LNCAP (cell line): ENCODE data around the gene TTI1.

ENCODE experiments used
- TF ChIP-seq, protein P1 (sequence below): fragments of 450-650 bp; IDR thresholded peaks from 2 replicates; pipeline ENCODE4 v1.5.1; 2017; ENCODE audit warnings: mild to moderate bottlenecking

Gene TTI1

DNA sequence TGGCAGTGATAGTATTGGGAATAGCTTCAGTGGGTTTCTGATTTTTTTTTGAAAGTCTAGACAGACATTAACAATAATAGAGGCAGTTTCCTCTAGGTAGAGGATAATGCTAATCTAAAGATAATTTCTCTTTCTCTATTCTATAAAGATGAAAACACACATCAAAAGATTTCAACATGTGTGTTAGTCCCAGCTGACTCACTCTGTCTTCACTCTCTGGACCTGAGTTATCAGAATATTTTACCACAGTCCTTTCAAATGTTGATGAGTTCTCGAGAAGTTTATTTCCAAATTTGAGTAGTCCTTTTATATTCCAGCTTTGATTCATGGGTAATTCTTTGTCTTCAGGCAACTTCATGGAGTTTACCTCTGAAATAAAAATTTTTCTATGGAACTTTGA is 17.4 kb upstream of the TTI1 start:
- TF ChIP-seq, protein P1, sequence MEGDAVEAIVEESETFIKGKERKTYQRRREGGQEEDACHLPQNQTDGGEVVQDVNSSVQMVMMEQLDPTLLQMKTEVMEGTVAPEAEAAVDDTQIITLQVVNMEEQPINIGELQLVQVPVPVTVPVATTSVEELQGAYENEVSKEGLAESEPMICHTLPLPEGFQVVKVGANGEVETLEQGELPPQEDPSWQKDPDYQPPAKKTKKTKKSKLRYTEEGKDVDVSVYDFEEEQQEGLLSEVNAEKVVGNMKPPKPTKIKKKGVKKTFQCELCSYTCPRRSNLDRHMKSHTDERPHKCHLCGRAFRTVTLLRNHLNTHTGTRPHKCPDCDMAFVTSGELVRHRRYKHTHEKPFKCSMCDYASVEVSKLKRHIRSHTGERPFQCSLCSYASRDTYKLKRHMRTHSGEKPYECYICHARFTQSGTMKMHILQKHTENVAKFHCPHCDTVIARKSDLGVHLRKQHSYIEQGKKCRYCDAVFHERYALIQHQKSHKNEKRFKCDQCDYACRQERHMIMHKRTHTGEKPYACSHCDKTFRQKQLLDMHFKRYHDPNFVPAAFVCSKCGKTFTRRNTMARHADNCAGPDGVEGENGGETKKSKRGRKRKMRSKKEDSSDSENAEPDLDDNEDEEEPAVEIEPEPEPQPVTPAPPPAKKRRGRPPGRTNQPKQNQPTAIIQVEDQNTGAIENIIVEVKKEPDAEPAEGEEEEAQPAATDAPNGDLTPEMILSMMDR, result no peak

DNA sequence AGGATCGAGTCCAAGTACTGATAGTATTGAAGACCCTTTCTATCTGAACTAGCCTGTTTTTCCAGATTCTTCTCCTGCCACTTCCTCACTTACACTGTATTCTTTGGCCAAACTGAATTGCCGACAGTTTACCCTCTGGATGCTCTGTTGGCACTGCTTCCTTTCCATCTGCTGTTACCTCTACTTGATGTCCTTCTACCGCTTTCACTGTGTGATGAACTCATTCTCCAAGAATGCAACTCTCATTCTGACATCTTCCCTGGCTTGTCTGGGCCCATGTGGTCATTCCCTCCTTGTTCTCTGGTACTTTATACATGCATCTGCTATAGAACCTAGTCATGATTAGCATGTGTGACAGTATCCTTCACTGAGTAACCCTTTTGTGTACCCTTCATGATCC is 16.5 kb upstream of the TTI1 start:
- TF ChIP-seq, protein P1, result no peak

DNA sequence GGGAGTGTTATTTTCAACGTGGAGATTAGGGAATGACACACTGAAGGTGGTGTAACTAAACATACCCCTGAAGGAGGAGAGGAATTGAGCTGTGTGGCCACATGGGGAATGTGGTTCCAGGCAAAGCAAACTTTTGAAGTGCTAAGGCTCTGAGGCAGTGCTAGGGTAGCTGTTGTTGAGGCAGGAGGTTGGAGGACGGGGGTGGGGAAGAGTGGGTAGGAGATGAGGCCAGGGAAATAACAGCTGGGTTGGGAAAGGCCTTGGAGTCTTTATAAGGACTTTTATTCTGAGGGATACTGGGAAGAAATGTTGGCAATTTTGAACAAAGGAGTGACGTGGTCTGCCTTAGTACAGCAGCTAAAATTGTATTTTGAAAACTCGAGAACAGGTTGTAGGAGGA is 13.3 kb upstream of the TTI1 start:
- TF ChIP-seq, protein P1, result no peak

DNA sequence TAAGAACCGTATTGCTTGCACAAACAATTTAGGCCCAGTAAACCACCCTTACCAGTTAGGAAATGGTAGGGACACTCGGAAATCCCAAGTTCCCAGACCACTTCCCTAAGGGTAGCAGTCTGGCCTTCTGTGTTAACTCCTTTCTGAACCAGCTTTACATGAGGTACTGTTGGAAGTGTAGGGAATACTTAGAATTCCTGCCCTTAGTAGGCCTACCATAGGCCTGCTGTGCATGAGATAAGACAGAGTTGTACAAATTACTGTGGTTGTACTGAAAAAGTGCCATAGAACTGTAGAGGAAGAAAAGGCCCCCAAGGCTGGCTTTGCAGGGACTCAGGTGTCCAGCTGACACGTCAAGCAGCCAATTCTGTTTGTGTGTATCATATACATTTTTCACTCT is 11.4 kb upstream of the TTI1 start:
- TF ChIP-seq, protein P1, result no peak

DNA sequence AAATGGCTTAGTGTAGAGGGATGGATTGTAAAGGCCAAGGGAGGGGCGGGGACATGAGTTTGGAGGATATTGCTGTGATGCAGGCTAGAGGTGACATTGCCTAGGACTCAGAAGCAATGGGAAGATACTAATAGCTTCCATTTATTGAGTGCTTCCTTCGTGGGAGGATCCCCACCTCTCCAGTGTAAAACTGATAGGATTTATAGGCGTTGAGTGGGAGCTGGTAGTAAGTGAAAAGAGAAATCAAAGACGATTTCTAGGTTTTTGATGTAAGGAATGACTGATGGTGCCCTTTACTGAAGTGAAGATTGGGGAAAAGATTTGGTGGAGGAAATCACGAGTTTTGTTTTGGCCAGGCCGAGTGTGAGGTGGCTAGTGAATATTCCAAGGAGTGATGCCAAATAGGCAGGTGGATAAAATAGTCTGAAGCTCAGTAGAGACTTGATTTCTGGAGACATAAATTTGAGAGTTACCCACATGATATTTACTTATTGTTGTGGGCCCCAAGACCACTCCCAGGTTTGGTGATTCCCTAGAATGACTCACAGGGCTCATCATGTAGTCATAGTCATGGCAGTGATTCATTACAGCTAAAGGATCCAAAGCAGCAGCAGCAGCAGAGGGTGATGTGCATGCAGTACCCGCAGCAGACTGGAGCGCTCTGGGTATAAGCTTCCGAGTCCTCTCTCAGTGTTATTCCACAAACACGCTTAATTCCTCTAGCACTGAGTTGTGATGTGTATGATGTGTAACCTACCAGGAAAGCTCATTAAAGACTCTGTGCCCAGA is 10.4 kb upstream of the TTI1 start:
- TF ChIP-seq, protein P1, result no peak

DNA sequence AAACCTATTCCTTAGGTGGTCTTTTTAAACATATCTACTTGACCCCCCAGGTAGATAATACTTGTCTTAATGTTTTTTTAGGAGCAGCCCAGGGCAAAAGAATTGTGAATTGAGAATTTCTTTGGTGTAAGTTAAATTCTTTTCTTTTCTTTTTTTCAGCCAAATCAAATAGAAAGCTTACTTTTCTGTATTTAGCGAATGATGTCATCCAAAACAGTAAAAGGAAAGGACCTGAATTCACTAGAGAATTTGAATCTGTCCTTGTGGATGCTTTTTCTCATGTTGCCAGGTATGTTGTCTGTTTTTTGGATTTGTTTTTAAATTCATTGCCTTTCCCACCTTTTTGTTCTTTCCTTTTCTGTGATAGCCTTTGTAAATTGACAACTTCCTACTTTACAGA is 7.0 kb upstream of the TTI1 start:
- TF ChIP-seq, protein P1, result no peak

DNA sequence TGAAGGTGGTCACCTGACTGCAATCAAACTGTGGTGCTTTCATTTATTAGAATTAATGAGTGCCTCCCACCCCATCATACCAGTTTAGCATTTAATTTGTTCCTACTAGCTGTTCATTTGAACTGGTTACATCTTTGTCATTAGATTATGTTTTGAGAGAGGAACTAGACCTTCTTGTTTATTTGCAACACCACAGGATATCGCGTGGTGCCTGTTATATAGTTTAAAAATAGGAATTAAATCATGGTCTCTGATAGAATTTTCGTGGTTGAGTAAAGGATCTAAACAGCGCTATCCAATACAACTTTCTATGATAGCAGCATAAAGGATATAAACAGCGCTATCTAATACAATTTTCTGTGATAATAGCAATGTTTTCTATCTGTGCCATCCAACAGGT is 3.1 kb upstream of the TTI1 start:
- TF ChIP-seq, protein P1, result no peak

DNA sequence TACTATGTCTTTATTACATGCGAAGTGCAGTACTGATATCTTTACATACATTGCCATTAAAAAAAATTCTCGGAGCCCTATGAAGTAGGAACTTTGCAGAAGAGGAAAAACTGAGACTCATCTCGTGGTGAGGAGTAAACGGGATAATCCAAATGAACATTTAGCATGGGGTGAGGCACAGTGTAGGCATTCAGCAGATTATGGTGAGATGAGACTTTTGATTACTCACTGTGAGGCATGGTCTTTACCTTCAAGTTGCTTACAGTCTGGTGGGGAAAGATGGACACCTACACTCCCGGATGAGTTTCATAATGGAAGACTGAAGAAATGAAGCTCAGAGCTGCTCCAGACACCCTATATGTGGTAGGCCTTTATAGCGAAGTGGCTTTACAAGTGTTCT is 1.7 kb upstream of the TTI1 start:
- TF ChIP-seq, protein P1, result no peak
